M059J (cell line): Measurements from ENCODE around the gene SLC6A3. TPM values are rescaled to one million over a fixed set of nuclear protein-coding genes. Genes with fewer than 3 reads are reported as not detected.

Experiments used
- DNase-seq: peaks from one replicate; pipeline ENCODE4 v3.0.0-alpha.2; 2012; ENCODE audit warnings: low read depth
- total RNA-seq: library from RNA; depleted of rRNA; stranded (reverse); fragments of >200 nt; shearing (Covaris generic); gene quantifications from 2 replicates; pipeline ENCODE4 v1.2.3, GENCODE V29; 2014

SLC6A3 gene
- total RNA-seq, 1 experiment from 2014 or later = not detected

DNA sequence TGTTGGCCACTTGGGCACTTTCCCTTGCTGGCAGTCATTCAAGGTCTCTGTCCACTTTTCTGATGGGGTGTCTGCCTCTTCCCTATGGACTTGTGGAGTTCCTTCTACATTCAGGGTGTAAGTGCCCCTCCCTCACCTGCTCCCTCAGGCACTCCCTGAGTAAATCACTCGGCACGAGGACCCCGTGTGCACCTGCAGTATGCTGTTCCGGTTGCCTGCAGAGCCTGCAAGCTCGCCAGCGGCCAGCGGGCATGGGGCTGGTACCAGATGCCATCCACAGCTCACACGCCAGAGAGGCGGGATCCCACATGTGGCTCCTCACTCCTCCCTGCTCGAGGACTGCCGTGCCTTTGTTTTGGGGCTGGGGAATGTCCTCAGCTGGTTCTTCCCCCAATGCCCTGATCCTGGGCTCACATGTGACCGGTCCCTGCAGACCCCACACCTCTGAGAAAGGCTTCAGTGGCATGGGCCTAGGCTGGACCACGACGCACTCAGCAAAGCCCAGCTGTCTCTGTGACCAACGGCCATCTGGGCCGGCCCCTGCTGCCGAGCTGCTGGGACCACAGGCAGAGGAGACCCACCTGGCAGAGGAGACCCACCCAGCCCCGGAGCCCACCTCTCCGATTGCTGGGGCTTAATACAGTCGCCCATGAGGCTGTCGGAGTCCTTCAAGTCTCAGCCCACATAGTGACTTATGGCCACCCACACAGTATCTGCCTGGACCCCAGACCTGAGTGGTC lies 54.2 kb downstream of the SLC6A3 start:
- no peak for DNase-seq

GRCh38 chr5:1390333-1390732 lies 54.9 kb downstream of the SLC6A3 start:
- DNase-seq = no peak

DNA sequence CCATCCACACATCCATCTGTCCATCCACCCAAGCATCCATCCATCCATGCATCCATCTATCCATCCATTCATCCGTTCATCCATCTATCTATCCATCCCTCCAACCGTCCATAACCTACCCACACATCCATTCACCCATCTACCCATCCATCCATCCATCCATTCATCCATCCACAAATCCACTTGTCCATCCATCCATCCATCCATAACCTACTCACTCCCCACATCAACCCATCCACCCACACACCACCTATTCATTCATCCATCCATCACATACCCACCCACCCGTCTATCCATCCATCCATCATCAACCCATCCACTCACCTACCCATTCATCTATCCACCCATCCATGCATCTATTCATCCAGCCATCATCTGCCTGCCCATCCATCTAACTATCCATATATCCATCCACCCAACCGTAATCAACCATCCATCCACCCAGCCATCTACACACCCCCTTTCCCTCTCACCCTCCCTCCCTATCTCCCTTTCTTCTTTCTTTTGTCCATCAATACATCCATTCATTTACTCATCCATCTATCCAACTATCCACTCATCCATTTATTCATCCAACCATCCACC lies 56.8 kb downstream of the SLC6A3 start:
- DNase-seq = no peak

GRCh38 chr5:1387876-1388275 lies 57.4 kb downstream of the SLC6A3 start:
- DNase-seq = no peak

- DNase-seq = no peak
Measured at GRCh38 chr5:1387059-1387755, 58.0 kb downstream of the SLC6A3 start.

GRCh38 chr5:1386274-1386717 lies 58.9 kb downstream of the SLC6A3 start:
- peak; percentile 45 for DNase-seq

GRCh38 chr5:1385395-1386273 lies 59.6 kb downstream of the SLC6A3 start:
- peak; percentile 63 for DNase-seq

- no peak for DNase-seq
Measured at GRCh38 chr5:1384521-1384920, 60.7 kb downstream of the SLC6A3 start.

DNA sequence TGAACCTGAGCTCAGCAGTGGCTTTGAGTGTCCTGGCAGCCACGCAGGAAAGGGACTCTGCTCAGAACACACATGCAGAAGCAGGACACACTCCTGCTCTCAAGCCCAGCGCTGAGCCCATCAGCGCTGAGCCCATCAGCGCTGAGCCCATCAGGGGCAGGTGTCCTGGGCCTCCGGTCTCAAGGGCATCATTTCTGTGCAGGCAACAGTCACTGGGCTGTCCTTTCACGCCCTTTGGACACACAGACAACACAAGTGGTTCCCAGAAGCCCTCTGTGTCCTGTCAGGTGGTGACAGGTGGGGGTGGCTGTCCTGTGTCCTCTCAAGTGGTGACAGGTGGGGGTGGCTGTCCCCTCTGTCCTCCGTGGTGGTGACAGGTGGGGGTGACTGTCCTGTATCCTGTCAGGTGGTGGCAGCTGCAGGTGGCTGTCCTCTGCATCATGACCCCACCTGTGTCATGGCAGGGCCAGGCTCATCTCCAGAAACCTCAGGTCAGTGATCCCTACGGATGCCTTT lies 61.3 kb downstream of the SLC6A3 start:
- no peak for DNase-seq

DNA sequence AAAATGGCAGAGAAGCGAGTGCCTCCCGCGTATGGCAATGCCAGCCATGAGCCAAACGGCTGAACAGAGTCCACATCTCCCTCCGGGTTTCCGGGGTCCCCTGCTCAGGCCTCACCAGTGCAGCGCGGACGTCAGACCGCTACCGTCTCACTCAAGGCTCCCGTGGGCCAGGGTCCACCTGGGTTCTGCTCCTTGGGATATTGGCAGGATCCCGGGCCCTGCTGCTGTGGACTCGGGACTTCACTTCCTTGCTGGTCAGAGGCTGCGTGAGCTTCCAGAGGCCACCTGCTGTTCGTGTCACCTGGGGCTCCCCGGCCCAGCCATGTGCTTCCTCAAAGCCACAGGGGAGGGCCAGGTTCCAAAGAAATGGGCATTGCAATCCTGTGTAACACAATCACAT lies 61.9 kb downstream of the SLC6A3 start:
- DNase-seq = no peak

GRCh38 chr5:1382248-1382700 lies 63.0 kb downstream of the SLC6A3 start:
- DNase-seq = no peak

DNA sequence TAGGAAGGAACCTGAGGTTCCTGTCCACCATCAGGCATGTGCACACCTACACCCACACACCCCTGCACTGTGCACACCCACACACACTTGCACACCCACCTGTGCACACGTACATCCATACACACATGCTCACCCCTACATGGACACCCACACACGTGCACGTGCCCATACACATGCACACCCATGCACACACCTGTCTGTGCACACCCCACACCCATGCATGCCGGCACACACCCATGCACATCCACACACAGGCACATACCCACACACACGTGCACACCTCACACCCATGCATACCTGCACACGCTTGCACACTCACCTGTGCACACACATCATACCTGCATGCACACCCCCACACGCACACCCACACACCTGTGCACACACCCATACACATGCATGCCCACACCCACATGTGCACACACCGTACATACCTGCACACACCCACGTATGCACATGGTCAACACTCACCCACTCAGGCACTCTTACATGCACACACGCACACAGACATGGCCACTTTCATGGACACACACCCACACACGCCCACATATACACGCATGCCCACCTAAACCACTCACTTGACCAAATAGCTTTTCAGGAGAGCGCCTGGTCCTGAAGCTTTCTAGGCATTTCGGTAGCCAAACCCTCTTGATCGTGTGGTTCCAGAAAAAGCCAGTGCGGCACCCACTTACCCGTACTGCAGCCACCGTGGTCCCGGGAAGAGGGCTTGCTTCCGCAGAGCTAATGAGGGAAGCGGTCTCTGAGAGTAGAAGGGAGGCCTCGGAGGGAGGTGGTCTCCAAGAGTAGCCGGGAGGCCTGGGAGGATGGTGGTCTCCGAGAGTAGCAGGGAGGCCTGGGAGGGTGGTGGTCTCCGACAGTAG lies 63.6 kb downstream of the SLC6A3 start:
- no peak for DNase-seq

- DNase-seq = no peak
Measured at GRCh38 chr5:1380910-1381309, 64.3 kb downstream of the SLC6A3 start.

- DNase-seq = no peak
Measured at GRCh38 chr5:1380011-1380817, 65.0 kb downstream of the SLC6A3 start.

DNA sequence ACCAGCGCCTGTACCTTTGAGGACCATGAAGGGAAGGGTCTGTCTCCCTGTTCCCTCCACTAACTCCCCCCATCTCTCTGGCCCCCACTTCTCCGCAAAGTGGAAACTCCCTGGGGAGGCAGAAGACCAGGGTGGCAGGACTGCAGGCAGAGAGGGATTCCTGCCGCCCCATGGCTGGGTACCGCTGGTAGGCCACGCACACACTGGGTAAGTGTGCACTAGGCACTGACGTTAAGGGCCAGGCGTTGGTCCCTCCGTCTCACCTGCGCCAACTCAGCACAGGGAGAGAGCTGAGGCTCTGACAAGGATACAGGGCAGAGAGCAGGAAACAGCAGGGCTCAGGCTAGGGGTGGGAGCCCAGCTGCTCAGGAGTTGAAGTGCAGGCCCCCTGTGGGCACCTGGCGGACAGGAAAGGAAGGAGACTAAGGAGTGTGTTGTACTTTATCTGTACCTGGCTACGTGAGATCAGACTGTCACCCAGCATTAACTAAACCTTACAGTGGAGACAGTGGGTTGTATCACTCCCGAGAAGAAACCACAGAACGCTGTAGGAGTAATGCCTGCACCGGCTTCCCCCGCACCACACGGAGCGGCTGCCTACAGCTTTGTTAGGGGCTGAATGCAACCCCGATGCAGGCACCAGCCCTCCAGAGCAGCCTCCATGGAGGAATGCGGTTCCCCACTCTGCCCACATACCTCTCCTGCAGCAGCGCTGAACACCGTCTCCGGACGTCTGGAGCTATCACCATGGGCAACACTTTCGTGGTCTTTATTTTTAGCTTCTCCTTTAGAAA lies 66.2 kb downstream of the SLC6A3 start:
- no peak for DNase-seq

- DNase-seq = no peak
Measured at GRCh38 chr5:1378096-1378495, 67.1 kb downstream of the SLC6A3 start.

- DNase-seq = no peak
Measured at GRCh38 chr5:1376981-1377380, 68.3 kb downstream of the SLC6A3 start.

GRCh38 chr5:1375871-1376810 lies 69.1 kb downstream of the SLC6A3 start:
- peak; percentile 31 for DNase-seq
